Measurements from ENCODE around the gene GRAMD4.
A peak's percentile ranks its signal among the peaks of the same experiment; 100 is the strongest.

Gene GRAMD4

GRCh38 chr22:46598737-46599424 is 21.3 kb upstream of the GRAMD4 start:
- DNase-seq (ENCODE audit: low read depth in 2 of 2) = no peak

DNA sequence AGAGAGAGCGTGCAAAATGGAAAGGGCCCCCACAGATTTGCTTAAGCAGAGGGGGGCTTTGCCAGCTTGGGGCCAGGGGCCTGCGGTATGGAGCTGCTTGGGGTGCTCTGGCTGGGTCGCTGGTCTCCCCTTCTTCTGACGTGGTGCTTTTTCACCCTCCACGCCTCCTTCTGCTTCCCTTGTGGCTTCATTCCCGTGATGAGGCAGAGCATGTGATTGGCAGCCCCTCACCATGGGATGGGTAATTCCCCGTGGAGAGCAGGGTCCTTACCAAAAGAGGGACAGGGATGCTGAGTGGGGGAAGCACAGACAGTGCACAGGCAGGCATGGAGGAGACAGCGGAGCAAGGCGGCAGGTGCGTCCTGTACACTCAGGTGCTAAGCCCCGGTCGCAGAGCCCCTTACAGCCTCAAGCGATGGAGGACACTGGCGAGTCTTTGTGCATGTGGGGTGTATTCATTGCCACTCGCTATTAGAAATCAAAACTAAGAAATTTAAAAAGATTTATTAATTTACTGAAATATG is 19.9 kb upstream of the GRAMD4 start:
- no peak for DNase-seq (ENCODE audit: low read depth in 2 of 2)

GRCh38 chr22:46602025-46602424 is 18.2 kb upstream of the GRAMD4 start:
- DNase-seq (ENCODE audit: low read depth in 2 of 2) = no peak

DNA sequence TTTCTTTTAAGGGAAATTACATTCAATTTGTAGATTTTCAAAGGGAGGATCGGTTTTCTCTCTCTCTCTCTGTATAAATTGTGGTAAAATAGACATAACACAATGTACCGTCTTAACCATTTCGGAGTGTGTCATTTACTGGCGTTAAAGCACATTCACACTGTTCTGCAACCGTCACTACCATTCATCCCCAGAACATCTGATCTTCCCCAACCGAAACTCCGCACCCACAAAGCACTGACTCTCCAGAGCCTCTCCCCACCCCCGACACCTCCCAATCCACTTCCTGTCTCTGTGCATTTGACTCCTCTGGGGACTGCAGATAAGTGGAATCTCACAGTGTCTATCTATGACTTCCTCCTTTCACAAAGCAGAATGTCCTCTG is 15.9 kb upstream of the GRAMD4 start:
- DNase-seq (ENCODE audit: low read depth in 2 of 2) = peak; percentile 70 to 76

GRCh38 chr22:46605117-46605516 is 15.1 kb upstream of the GRAMD4 start:
- DNase-seq (ENCODE audit: low read depth in 2 of 2) = no peak

GRCh38 chr22:46606886-46607285 is 13.3 kb upstream of the GRAMD4 start:
- DNase-seq (ENCODE audit: low read depth in 2 of 2) = no peak

DNA sequence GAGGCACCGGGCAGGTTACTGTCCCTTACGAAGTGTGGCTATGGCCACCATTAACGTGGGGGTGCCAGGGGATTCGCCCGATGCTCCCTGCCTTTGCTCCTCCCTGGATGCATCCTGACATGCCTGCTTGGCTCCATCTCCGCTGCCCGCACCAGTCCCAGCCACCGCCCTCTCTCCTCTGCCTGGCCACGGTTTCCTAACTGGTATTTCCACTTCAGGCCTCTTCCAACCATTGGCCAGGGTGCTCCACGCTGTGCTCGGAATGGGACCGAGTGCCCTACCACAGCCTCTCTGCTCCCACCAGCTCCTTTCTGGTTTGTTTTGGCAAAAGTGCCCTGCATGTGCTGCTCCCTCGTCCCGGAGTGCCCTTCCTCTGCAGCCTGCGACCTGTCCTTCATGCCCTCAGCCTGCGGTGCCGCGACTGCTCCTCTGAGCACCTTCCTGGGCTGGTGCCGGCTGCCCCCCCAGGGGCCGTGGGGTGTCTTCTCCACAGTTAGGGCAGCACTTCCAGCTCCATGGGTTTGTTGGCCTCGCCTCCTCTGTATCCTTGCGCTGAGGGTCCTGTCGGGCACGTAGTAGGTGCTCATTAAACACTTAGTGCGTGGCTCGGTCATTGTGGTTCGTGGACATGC is 12.6 kb upstream of the GRAMD4 start:
- DNase-seq (ENCODE audit: low read depth in 2 of 2) = no peak

- DNase-seq (ENCODE audit: low read depth in 2 of 2) = no peak
These were observed 11.0 kb upstream of the GRAMD4 start for GRCh38 chr22:46609175-46609690.

DNA sequence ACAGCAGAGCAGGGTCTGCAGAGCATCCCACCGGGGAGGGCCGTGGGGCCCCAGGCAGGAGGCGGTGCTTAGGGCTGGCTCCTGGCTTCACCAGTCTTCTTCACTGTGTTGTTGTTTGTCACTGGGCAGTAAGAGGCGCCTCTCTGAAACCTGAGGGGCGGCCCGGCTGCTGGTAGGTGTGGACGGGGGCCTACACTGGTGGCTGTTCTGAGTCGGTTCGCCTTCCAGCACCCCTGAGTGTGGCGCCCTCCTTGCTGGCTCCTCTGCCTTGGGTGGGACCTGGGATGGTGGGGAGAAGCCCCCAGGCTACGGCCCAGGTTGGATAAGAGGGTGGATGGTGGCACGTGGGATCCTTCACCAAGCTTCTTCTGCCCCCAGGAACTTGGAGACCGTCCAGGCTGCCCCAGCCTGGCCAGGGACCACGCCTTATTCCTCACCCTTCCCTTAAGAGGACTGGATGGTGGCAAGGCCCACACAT is 10.4 kb upstream of the GRAMD4 start:
- no peak for DNase-seq (ENCODE audit: low read depth in 2 of 2)

DNA sequence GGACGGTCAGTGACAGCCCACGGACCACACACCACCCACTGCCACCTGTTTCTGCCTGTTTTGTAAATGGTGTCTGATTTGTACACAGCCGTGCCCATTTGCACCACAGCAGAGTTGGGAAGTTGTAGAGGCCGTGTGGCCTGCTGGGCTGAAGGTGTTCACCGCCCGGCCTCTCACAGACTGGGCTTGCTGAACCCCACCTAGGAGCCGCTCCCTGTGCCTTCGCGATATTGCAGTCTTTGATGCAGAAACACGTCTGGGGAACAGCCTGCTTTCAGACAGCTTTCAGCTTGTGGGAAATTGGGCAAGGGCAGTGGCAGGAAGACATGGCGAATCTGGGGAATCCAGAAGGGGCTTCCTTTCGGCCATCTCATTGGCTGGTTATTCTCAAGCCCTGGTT is 9.8 kb upstream of the GRAMD4 start:
- no peak for DNase-seq (ENCODE audit: low read depth in 2 of 2)

DNA sequence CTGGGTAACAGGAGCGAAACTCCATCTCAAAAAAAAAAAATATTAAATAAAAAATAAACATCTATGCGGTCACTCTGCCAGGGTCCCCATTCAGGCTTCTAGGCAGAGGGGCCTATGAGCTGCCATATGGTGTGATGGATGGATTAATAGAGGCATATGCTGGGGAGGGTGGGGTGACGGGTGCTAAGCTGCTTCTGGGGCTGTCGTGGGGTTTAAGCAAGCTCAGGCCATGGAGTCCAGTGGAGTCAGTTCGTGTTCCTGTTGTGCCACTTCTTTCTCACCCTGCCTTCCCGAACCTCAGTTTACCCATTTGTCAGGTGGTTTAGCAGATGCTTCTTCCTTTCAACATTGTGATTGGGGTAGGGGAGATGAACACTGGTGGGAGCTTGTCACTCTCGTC is 9.0 kb upstream of the GRAMD4 start:
- DNase-seq (ENCODE audit: low read depth in 2 of 2) = no peak

GRCh38 chr22:46612341-46612903 is 7.8 kb upstream of the GRAMD4 start:
- DNase-seq (ENCODE audit: low read depth in 2 of 2) = no peak

- no peak for DNase-seq (ENCODE audit: low read depth in 2 of 2)
These were observed 7.1 kb upstream of the GRAMD4 start for GRCh38 chr22:46612904-46613605.

DNA sequence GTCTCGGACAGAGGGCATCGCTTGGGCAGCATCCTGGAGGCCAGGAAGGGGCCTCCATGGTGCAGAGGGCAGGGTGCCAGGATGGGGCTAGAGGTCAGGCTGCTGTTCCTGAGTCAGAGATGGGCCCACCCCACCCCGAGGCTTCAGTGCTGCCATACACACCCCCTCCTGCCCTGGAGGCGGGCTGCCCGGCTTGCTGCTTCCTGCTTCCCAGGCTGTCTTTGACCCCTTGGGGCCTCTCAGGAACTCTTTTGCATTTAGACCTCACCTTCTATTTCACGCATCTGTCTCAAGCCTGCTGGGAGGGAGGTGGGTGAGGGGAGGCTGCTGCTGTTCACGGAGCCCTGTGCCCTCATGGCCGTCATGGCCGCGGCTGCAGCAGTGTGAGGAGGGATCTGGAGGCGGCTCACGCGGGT is 6.6 kb upstream of the GRAMD4 start:
- DNase-seq (ENCODE audit: low read depth in 2 of 2) = no peak

DNA sequence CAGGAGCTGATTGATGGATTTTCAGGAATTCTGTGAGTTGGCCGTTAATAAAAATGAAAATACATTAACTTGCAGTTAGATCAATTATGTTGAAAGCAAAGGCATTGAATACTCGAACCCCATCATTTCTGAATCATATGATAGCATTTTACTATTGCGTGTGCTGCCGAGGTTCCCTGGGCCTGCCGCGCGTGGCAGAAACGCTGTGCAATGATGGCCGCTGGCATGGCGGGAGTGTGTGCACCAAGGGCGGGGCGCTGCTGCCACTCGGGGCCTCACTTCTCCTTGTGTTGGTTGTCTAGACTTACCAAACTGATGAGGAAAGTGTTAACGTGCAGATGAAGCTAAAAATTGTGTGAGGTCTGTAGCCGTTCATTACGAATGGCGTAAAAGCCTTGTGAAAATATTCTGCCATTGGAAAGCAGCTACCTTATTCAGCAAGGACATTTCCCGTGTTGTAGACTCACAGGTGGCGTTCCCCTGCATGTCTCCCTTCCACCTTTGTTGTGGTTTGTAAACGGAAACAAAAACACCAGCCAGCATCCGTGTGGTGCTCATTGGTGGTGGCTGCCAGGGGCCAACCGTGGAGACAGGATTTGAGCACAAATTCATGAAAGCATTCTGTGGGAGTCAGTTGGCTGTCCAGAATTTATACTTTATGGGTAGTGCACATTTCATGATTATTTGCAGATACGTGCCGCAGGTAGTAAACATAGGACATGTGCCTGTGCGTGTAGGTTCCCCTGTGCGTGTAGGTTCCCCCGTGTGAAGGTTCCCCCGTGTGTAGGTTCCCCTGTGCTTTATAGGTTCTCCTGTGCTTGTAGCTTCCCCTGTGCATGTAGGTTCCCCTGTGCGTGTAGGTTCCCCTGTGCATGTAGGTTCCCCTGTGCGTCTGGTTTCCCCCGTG is 5.9 kb upstream of the GRAMD4 start:
- peak; percentile 48 to 56 for DNase-seq (ENCODE audit: low read depth in 2 of 2)

GRCh38 chr22:46617207-46617985 is 2.8 kb upstream of the GRAMD4 start:
- DNase-seq (ENCODE audit: low read depth in 2 of 2) = no peak

GRCh38 chr22:46617986-46618647 is 2.1 kb upstream of the GRAMD4 start:
- DNase-seq (ENCODE audit: low read depth in 2 of 2) = no peak

DNA sequence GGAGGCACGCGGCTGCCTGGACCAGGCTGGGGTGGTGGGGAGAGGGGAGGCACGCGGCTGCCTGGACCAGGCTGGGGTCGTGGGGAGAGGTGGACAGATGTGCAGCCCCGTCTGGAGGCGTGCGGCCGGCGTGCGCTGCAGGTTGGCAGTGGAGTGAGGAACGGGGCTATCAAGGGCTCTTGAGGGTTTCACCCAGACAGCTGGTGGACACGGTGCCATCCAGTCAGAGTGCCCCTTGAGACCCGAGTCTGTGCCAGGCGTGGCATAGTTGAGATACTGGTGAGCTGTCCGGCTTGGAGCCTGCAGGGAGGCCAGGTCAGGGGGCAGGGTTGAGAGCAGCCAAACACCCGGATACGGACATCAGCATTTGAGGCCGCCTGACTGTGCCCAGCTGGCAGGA is 1.5 kb upstream of the GRAMD4 start:
- no peak for DNase-seq (ENCODE audit: low read depth in 2 of 2)

DNA sequence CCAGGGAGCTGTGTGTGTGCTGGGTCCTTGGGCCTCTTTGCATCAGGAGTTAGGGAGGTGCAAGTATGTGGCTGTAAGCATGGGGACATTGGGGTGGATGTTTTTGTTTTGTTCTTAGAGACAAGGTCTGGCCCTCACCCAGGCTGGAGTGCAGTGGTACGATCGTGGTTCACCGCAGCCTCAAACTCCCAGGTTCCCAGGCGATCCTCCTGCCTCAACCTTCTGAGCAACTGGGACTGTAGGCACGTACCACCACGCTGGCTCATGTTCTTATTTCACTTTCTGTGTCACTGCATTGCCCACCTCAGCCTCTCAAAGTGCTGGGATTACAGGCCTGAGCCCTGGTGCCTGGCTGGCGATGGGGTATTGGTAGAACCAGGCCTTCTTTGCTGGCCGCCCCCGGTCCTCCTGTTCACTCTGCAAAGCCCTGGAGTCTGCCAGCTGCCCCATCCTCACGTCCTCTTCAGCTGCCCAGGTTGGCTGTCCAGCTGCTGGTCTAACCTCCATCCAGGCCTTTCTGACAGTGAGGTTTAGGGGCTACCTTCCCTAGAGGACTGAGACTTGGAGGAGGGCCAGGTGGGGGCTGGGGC is 851 bp upstream of the GRAMD4 start:
- DNase-seq (ENCODE audit: low read depth in 2 of 2) = no peak

Data from stimulated activated CD4-positive, alpha-beta T cell treated with anti-CD3 and anti-CD28 coated beads, Interleukin-15, amount 100 ng/mL, for 48 hours (primary cell).